Peyer's patch (tissue), 4 donors: Measurements from ENCODE around the gene CALB2. TPM values are rescaled to one million over a fixed set of nuclear protein-coding genes. Genes with fewer than 3 reads are reported as not detected.

ENCODE experiments used
- DNase-seq, 3 donors: peaks; one replicate each; pipeline ENCODE4 v3.0.0-alpha.2; 2017 to 2019
- H3K27ac ChIP-seq, 4 donors: fragments of 200-600 bp; sonication (generic); one replicate each; pipeline ENCODE4 v1.5.1; 2016 to 2019
- H3K27me3 ChIP-seq, 2 donors: fragments of 200-600 bp; sonication (generic); one replicate each; pipeline ENCODE4 v1.5.1; 2019
- H3K36me3 ChIP-seq, 3 donors: fragments of 200-600 bp; sonication (generic); one replicate each; pipeline ENCODE4 v1.5.1; 2016 to 2019
- H3K4me1 ChIP-seq, 4 donors: fragments of 200-600 bp; sonication (generic); one replicate each; pipeline ENCODE4 v1.5.1; 2016 to 2019
- H3K4me3 ChIP-seq, 4 donors: fragments of 200-600 bp; sonication (generic); 1 replicate in 3 of 4; 2 replicates in 1 of 4; pipeline ENCODE4 v1.5.1; 2016 to 2019; ENCODE audit warnings: mild to moderate bottlenecking in 1 of 4
- H3K9me3 ChIP-seq, 4 donors: fragments of 200-600 bp; sonication (generic); one replicate each; pipeline ENCODE4 v1.5.1; 2016 to 2019; ENCODE audit warnings: mild to moderate bottlenecking in 1 of 4
- POLR2A ChIP-seq, 2 donors: fragments of 450-650 bp; IDR thresholded peaks; one replicate each; pipeline ENCODE4 v1.5.1; 2017; ENCODE audit warnings: antibody characterized with exemption in 2 of 2, mild to moderate bottlenecking in 2 of 2, moderate library complexity in 2 of 2
- total RNA-seq, 4 donors: library from RNA; depleted of rRNA; stranded (reverse); fragments of >200 nt; gene quantifications; one replicate each; pipeline ENCODE4 v1.1.0, GENCODE V29; 2016
- TF ChIP-seq, protein P1 (sequence below), 6 experiments: fragments of 450-650 bp in 4 of 6; fragments of 200-600 bp in 2 of 6; sonication (generic) in 1 of 6; IDR thresholded peaks; one replicate each; pipeline ENCODE4 v1.5.1; 2017 to 2019; ENCODE audit warnings: antibody characterized with exemption in 6 of 6, mild to moderate bottlenecking in 3 of 6, moderate library complexity in 1 of 6

Gene CALB2
- total RNA-seq, 4 donors from 2014 or later: 2.3 to 5.5 (median 3.6) TPM; not detected in 1

DNA sequence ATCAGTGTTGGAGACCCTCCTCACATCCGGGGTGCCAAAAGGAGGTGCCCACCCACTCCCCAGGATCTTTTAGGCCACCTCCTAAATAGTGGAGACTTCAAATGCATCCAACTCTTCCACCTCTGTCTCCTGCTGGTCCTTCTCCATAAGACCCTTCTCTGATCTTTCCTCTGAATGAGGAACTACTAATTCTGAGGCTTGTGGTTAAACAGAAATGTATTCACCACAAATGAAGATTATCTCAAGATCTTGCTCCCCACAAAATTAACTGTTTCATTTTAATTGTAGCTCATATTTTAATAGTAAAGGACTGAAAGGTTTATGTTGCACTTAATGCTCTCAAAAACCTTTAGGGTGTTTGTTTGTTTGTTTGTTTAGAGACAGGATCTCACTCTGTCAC lies 49.2 kb downstream of the CALB2 start:
- no peaks in the 10 kb centered on the region for H3K27me3 ChIP-seq
- no peak for DNase-seq
- H3K4me3 ChIP-seq: no peak overlapping the region
- no peak overlapping the region for H3K27ac ChIP-seq
- no peaks in the 10 kb centered on the region for H3K36me3 ChIP-seq
- TF ChIP-seq POLR2A (IDR thresholded peaks at IDR 0.05): no peak
- TF ChIP-seq, protein P1, sequence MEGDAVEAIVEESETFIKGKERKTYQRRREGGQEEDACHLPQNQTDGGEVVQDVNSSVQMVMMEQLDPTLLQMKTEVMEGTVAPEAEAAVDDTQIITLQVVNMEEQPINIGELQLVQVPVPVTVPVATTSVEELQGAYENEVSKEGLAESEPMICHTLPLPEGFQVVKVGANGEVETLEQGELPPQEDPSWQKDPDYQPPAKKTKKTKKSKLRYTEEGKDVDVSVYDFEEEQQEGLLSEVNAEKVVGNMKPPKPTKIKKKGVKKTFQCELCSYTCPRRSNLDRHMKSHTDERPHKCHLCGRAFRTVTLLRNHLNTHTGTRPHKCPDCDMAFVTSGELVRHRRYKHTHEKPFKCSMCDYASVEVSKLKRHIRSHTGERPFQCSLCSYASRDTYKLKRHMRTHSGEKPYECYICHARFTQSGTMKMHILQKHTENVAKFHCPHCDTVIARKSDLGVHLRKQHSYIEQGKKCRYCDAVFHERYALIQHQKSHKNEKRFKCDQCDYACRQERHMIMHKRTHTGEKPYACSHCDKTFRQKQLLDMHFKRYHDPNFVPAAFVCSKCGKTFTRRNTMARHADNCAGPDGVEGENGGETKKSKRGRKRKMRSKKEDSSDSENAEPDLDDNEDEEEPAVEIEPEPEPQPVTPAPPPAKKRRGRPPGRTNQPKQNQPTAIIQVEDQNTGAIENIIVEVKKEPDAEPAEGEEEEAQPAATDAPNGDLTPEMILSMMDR (IDR thresholded peaks at IDR 0.05): no peak
- peaks cover 0 to 7% (median 3%) of the 10 kb centered on the region in 4 donors for H3K4me1 ChIP-seq
- H3K9me3 ChIP-seq: no peaks in the 10 kb centered on the region

DNA sequence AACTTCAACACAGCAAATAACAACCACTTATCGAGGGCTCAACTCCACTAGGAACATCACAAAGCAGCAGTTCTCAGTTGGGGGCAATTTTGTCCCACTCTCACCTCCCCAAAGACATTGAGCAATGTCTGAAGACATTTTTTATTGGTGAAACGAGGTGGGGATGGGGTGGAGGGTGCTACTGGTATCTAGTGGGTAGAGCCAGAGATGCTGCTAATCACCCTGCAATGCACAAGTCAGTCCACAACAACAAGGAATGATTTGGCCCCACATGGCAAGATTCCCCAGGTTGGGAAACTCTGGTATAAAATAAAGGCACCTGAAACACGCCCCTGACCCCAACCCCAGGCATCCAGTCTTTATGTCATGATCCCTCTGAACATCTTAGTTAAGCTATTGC lies 50.0 kb downstream of the CALB2 start:
- H3K4me1 ChIP-seq: peaks cover 0 to 10% (median 3%) of the 10 kb centered on the region in 4 donors
- no peaks in the 10 kb centered on the region for H3K36me3 ChIP-seq
- no peak for DNase-seq
- no peaks in the 10 kb centered on the region for H3K9me3 ChIP-seq
- H3K27ac ChIP-seq: no peak overlapping the region
- H3K27me3 ChIP-seq: no peaks in the 10 kb centered on the region
- H3K4me3 ChIP-seq: no peak overlapping the region
- TF ChIP-seq, protein P1 (IDR thresholded peaks at IDR 0.05): no peak
- no peak for TF ChIP-seq POLR2A (IDR thresholded peaks at IDR 0.05)

DNA sequence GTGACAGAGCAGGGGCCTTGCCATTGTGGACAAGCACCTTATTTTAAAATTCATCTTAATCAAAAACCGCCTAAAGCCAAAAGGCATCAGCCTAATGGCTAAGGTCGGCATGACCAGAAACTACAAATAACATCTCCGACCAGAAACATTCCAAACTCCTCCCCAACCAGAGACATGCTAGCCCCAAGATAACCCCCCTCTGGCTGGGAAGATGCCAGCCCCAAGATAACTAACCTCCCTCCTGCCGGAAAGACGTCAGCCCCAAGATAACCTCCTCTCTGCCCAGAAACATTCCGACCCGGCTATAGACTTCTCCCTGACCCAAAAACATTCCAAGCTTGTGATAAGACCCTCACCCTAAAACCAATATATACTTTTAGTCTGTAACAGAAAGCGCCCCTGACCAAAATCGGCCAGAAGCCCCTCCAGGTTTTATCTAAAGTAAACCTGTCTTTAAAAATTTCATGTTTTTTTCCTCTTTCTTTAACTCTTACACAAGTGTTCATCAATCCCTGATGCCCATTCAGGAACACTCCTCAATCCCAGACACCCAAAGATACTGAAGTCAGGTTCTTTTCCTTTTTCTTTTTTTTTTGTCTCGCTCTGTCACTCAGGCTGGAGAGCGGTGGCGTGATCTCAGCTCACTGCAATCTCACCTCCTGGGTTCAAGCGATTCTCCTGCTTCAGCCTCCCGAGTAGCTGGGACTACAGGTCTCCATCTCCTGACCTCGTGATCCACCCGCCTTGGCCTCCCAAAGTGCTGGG lies 50.7 kb downstream of the CALB2 start:
- no peak for DNase-seq
- Histone ChIP-seq H3K4me1 (peaks cover 0 to 10% (median 3%) of the 10 kb centered on the region in 4 donors), H3K27ac (no peak overlapping the region), H3K4me3 (no peak overlapping the region), H3K9me3 (no peaks in the 10 kb centered on the region), H3K36me3 (no peaks in the 10 kb centered on the region), H3K27me3 (no peaks in the 10 kb centered on the region)
- no peak for TF ChIP-seq POLR2A (IDR thresholded peaks at IDR 0.05)
- TF ChIP-seq, protein P1 (IDR thresholded peaks at IDR 0.05): no peak

DNA sequence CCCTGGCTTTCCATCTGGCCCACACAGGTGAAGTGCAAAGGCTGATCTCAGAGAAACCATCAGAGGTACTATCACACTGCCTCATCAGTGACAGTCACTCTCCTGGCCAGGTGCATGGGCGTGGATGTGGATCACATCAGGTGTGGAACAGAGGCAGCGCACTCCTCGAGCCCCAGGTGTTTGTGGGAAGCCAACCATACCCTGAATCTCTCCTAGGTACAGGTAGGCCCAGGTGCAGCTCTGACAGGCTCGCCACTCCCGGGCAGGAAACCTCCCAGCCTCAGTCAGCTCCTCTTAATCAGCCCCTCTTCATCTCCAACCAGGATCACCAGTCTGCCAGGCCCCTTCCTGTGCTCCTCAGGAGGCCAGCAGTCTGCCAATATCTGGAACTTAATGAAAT lies 51.6 kb downstream of the CALB2 start:
- Histone ChIP-seq H3K4me1 (peaks cover 0 to 10% (median 3%) of the 10 kb centered on the region in 4 donors), H3K36me3 (no peaks in the 10 kb centered on the region), H3K4me3 (no peak overlapping the region), H3K9me3 (no peaks in the 10 kb centered on the region), H3K27ac (no peak overlapping the region), H3K27me3 (no peaks in the 10 kb centered on the region)
- TF ChIP-seq, protein P1 (IDR thresholded peaks at IDR 0.05): no peak
- no peak for TF ChIP-seq POLR2A (IDR thresholded peaks at IDR 0.05)
- DNase-seq: no peak

DNA sequence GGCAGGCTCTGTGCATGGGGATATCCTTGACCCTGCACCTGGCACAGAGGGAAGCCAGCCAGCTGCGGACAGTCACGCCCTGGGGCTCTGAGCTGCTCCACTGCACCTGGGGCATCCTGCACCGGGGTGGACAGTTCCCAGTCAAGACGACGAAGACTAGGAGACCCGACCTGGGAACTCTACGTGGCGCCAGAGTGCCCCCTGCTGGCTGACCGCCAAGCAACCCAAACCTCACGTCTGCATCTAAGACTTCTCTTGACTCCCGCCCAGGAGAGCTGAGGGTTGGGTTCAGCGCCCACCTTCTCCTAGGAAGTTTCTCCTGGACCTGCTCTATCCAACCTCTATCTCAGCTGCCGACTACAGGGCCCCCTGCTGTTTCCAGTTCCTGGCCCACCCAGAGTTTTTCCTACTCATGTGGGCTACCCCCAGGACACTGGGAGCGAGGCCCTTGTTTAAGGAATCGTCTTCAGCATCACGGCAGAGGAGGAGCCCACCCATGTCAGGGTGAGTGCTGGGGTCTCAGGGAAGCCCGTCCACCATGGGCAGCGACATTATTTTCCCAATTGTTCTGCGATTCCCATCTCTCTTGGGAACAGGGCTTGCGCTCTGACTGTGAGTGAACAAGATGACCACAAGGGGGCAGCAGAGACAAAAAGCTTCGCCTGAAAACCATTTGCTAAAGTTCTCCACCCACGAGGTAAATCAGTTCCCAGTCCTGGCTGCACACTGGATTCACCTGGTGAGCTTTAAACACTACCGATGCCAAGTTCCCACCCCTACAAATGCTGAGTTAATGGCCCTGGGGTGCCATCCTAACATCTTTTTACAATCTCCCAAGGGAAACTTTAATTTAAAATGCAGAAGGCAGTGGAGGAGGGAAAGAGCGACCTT lies 54.0 kb downstream of the CALB2 start:
- no peaks in the 10 kb centered on the region for H3K36me3 ChIP-seq
- no peak overlapping the region for H3K27ac ChIP-seq
- peaks cover 0 to 10% (median 3%) of the 10 kb centered on the region in 4 donors for H3K4me1 ChIP-seq
- TF ChIP-seq POLR2A (IDR thresholded peaks at IDR 0.05): no peak
- TF ChIP-seq, protein P1 (IDR thresholded peaks at IDR 0.05): peak; percentile 74 to 86 (median 82)
- H3K9me3 ChIP-seq: no peaks in the 10 kb centered on the region
- H3K27me3 ChIP-seq: no peaks in the 10 kb centered on the region
- H3K4me3 ChIP-seq: no peak overlapping the region
- peak; percentile 36 to 86 (median 62) for DNase-seq
